Left lung (tissue), 10 donors: ENCODE results near the gene SLC25A51. TPM values are rescaled to one million over a fixed set of nuclear protein-coding genes. Genes with fewer than 3 reads are reported as not detected.
A peak's percentile ranks its signal among the peaks of the same experiment; 100 is the strongest.

ENCODE experiments used
- ATAC-seq: fragments of 200-7000 bp; cut with Tn5 transposase; one replicate; pipeline ENCODE4 v1.9.1; 2020; ENCODE audit warnings: moderate library complexity
- DNase-seq, 4 donors: peaks; one replicate each; pipeline ENCODE4 v3.0.0-alpha.2; 2013 to 2020
- H3K27ac ChIP-seq, 2 donors: fragments of 200-600 bp; sonication (generic) in 1 of 2; one replicate each; pipeline versions ENCODE4 v1.5.0 to v1.8.0; 2020 to 2021
- H3K27me3 ChIP-seq, 2 donors: fragments of 200-600 bp; sonication (generic) in 1 of 2; one replicate each; pipeline versions ENCODE4 v1.5.0 to v1.8.0; 2020 to 2021
- H3K36me3 ChIP-seq, 2 donors: fragments of 200-600 bp; sonication (generic) in 1 of 2; one replicate each; pipeline versions ENCODE4 v1.5.0 to v1.8.0; 2020 to 2021
- H3K4me1 ChIP-seq, 2 donors: fragments of 200-600 bp; one replicate each; pipeline ENCODE4 v1.8.0; 2021
- H3K4me3 ChIP-seq, 2 donors: fragments of 200-600 bp; sonication (generic) in 1 of 2; one replicate each; pipeline versions ENCODE4 v1.5.0 to v1.8.0; 2020 to 2021; ENCODE audit warnings: mild to moderate bottlenecking in 1 of 2
- H3K9me3 ChIP-seq, 2 donors: fragments of 200-600 bp; sonication (generic) in 1 of 2; one replicate each; pipeline versions ENCODE4 v1.5.0 to v1.8.0; 2020 to 2021
- CTCF ChIP-seq, 2 donors: fragments of 200-600 bp; sonication (generic) in 1 of 2; IDR thresholded peaks; one replicate each; pipeline versions ENCODE4 v1.5.0 to v1.8.0; 2021; ENCODE audit warnings: antibody characterized with exemption in 2 of 2
- intact Hi-C, 2 donors: fragments of 100-400 bp; cut with DNase I; formaldehyde crosslinking; loops; one replicate each; pipeline versions ENCODE4 v1.11.2 to v1.14.2; 2022
- polyA plus RNA-seq, 6 donors: library from polyadenylated mRNA; unstranded; fragments of 120-200 nt; gene quantifications; one replicate each; pipeline ENCODE4 v1.2.1, GENCODE V29; 2013; ENCODE audit not compliant: insufficient read length in 6 of 6
- total RNA-seq, 2 donors: library from RNA; stranded (reverse); fragmentation: NEBNext Ultra II Directional; extraction: Animal tissue kit (Norgen Biotek cat#: 25700); gene quantifications; one replicate each; pipeline ENCODE4 v1.2.1, GENCODE V29; 2021
- donor health status: DM: no; HTN: yes; CAD: no.
- donor health status: DM: no; HTN: no; CAD: no.

Gene SLC25A51
- total and polyA plus RNA-seq, 8 donors, result 16.3 to 39.9 (median 18.8) TPM

GRCh38 chr9:37926737-37927118 is 22.8 kb upstream of the SLC25A51 start:
- Histone ChIP-seq H3K4me1 (peaks cover 0 to 32% of the 10 kb centered on the region in 2 donors), H3K9me3 (no peaks in the 10 kb centered on the region), H3K27ac (no peak overlapping the region), H3K4me3 (no peak overlapping the region), H3K36me3 (peaks cover 0 to 14% of the 10 kb centered on the region in 2 donors), H3K27me3 (no peaks in the 10 kb centered on the region)
- DNase-seq (no peak), ATAC-seq (no peak)
- intact Hi-C loops, result no loop called here
- no peak for TF ChIP-seq CTCF (IDR thresholded peaks at IDR 0.05)

GRCh38 chr9:37925786-37926736 is 22.1 kb upstream of the SLC25A51 start:
- no peaks in the 10 kb centered on the region for H3K9me3 ChIP-seq
- H3K4me3 ChIP-seq, result no peak overlapping the region
- peak; percentile 71 for ATAC-seq
- H3K27ac ChIP-seq, result peak overlapping the region in 1 of 2 donors; percentile 17
- no peaks in the 10 kb centered on the region for H3K27me3 ChIP-seq
- peaks cover 0 to 14% of the 10 kb centered on the region in 2 donors for H3K36me3 ChIP-seq
- H3K4me1 ChIP-seq, result peaks cover 0 to 32% of the 10 kb centered on the region in 2 donors
- no peak for TF ChIP-seq CTCF (IDR thresholded peaks at IDR 0.05)
- DNase-seq, result no peak
- intact Hi-C loops, result no loop called here

- no peak for TF ChIP-seq CTCF (IDR thresholded peaks at IDR 0.05)
- no peak overlapping the region for H3K4me3 ChIP-seq
- peaks cover 0 to 32% of the 10 kb centered on the region in 2 donors for H3K4me1 ChIP-seq
- H3K36me3 ChIP-seq, result peaks cover 0 to 14% of the 10 kb centered on the region in 2 donors
- no peaks in the 10 kb centered on the region for H3K9me3 ChIP-seq
- intact Hi-C loops, result no loop called here
- ATAC-seq (no peak), DNase-seq (peak in 1 of 4 donors; percentile 58)
- H3K27ac ChIP-seq, result peak overlapping the region in 1 of 2 donors; percentile 17
- no peaks in the 10 kb centered on the region for H3K27me3 ChIP-seq
These were observed 21.1 kb upstream of the SLC25A51 start for GRCh38 chr9:37925006-37925405.

GRCh38 chr9:37924538-37924937 is 20.6 kb upstream of the SLC25A51 start:
- Histone ChIP-seq H3K4me3 (no peak overlapping the region), H3K27ac (no peak overlapping the region), H3K9me3 (no peaks in the 10 kb centered on the region), H3K27me3 (no peaks in the 10 kb centered on the region), H3K36me3 (peaks cover 0 to 11% of the 10 kb centered on the region in 2 donors), H3K4me1 (peaks cover 0 to 28% of the 10 kb centered on the region in 2 donors)
- intact Hi-C loops, result no loop called here
- no peak for TF ChIP-seq CTCF (IDR thresholded peaks at IDR 0.05)
- ATAC-seq (no peak), DNase-seq (no peak)

- no peak for ATAC-seq
- peaks cover 0 to 5% of the 10 kb centered on the region in 2 donors for H3K36me3 ChIP-seq
- H3K4me3 ChIP-seq, result no peak overlapping the region
- no peaks in the 10 kb centered on the region for H3K9me3 ChIP-seq
- H3K27me3 ChIP-seq, result no peaks in the 10 kb centered on the region
- intact Hi-C loops, result no loop called here
- DNase-seq, result peak in 1 of 4 donors; percentile 63
- no peak for TF ChIP-seq CTCF (IDR thresholded peaks at IDR 0.05)
- peaks cover 0 to 25% of the 10 kb centered on the region in 2 donors for H3K4me1 ChIP-seq
- H3K27ac ChIP-seq, result no peak overlapping the region
These were observed 20.0 kb upstream of the SLC25A51 start for GRCh38 chr9:37923796-37924427.
